IMR-90 (cell line): Measurements from ENCODE around the gene FAM53B.

Experiments used
- FOS ChIP-seq: fragments of 150-350 bp; IDR thresholded peaks from 2 replicates; pipeline ENCODE4 v1.6.1; 2016; ENCODE audit warnings: low read depth, low read length
- POLR2A ChIP-seq: IDR thresholded peaks from 2 replicates; pipeline ENCODE4 v1.6.1; 2012; ENCODE audit warnings: mild to moderate bottlenecking, low read depth, low read length

DNA sequence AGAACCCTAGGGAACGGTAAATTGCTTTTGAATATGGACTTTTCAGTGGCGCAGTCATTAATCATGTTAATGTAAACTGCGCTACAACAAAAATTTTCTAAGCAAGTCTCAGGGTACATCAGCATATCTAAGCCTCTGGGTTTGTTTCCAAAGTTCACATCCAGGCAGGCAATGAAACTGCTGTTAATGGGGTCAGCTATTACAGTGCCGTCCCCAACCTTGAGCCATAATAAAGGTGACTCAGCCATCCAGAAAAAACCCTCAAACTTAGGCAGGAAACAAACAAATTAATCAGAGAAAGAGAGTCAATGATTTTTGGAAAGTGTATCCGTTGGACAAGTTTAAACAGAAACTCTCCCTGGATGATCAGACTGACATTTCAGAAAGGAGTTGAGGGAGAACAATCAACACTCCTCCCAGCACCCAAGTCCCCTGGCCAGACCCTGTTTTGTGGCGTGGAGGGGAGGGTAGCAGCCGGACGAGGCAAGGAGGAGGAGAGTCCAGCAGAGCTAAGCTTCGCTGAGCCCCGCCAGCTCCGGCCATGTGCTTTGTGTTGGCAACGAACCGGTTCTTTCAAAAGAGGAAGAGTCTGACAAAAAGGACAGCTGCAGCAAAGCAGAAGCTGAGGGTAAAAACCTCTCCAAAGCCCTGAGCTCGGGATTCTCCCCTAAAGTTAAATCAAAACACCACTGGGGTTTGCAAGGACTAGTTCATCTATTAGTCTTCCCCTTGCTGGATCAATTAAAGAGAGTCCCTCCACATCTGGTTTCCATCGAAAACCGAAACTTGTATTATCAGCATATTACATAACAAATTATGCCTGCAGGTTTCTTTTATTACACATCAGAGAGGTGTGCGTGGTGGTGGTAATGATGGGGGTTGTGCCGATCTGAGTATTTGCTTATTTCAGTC, 3.6 kb downstream of the FAM53B start:
- TF ChIP-seq FOS = no peak
- TF ChIP-seq POLR2A = no peak
